Erythroblast (primary cell): ENCODE results near the gene LRRN1.
"Not testable (repeated sequence)": the region's sequence is repeated elsewhere in the genome, so short reads cannot be mapped to it uniquely, and the experiment has no call there.

Source experiments
- DNase-seq, 2 experiments: peaks; one replicate each; lab custom pipeline; 2025; lab: John Stamatoyannopoulos, UW
- GATA1 ChIP-seq: IDR thresholded peaks from 2 replicates; pipeline ENCODE4 v1.6.1; 2011; ENCODE audit warnings: low read depth, mild to moderate bottlenecking, control low read depth, low read length, moderate library complexity
- POLR2A ChIP-seq: IDR thresholded peaks from 2 replicates; pipeline ENCODE4 v1.6.1; 2011; ENCODE audit warnings: mild to moderate bottlenecking, low read length

LRRN1 gene

GRCh38 chr3:3836845-3837244 is 37.6 kb downstream of the LRRN1 start:
- no peak for DNase-seq
- no peak for TF ChIP-seq POLR2A
- no peak for TF ChIP-seq GATA1

- DNase-seq: no peak
- TF ChIP-seq POLR2A: no peak
- TF ChIP-seq GATA1: no peak
Measured at GRCh38 chr3:3842356-3842755, 43.1 kb downstream of the LRRN1 start.

GRCh38 chr3:3847994-3848922 is 49.0 kb downstream of the LRRN1 start:
- DNase-seq: no peak
- TF ChIP-seq GATA1 (no peak), POLR2A (no peak)

- TF ChIP-seq POLR2A (no peak), GATA1 (no peak)
- no peak for DNase-seq
Measured at GRCh38 chr3:3848923-3849275, 49.7 kb downstream of the LRRN1 start.

GRCh38 chr3:3851621-3852323 is 52.5 kb downstream of the LRRN1 start:
- DNase-seq: no peak
- no peak for TF ChIP-seq POLR2A
- no peak for TF ChIP-seq GATA1

GRCh38 chr3:3853544-3853943 is 54.3 kb downstream of the LRRN1 start:
- TF ChIP-seq POLR2A: no peak
- no peak for TF ChIP-seq GATA1
- no peak for DNase-seq

GRCh38 chr3:3855056-3855455 is 55.8 kb downstream of the LRRN1 start:
- TF ChIP-seq POLR2A (no peak), GATA1 (no peak)
- DNase-seq: no peak

GRCh38 chr3:3860235-3860634 is 61.0 kb downstream of the LRRN1 start:
- TF ChIP-seq POLR2A (no peak), GATA1 (no peak)
- DNase-seq: no peak

- TF ChIP-seq GATA1: no peak
- no peak for TF ChIP-seq POLR2A
- DNase-seq: no peak
Measured at GRCh38 chr3:3862534-3862933, 63.3 kb downstream of the LRRN1 start.

- no peak for DNase-seq
- TF ChIP-seq POLR2A (no peak), GATA1 (no peak)
Measured at GRCh38 chr3:3875491-3875890, 76.3 kb downstream of the LRRN1 start.

- TF ChIP-seq POLR2A (no peak), GATA1 (no peak)
- no peak for DNase-seq
Measured at GRCh38 chr3:3881050-3881449, 81.8 kb downstream of the LRRN1 start.

- not testable (repeated sequence) for DNase-seq
Measured at GRCh38 chr3:3887311-3887710, 88.1 kb downstream of the LRRN1 start.

- no peak for DNase-seq
- TF ChIP-seq POLR2A (no peak), GATA1 (no peak)
Measured at GRCh38 chr3:3893590-3893989, 94.4 kb downstream of the LRRN1 start.
